K562 (cell line): ENCODE data around the gene SLCO1A2. TPM values are rescaled to one million over a fixed set of nuclear protein-coding genes. Genes with fewer than 3 reads are reported as not detected.

Source experiments
- ARID3A ChIP-seq: IDR thresholded peaks from 2 replicates; pipeline ENCODE4 v1.6.1; 2012; ENCODE audit warnings: low read depth, low read length, improper control_type of control experiment, borderline replicate concordance
- CEBPZ ChIP-seq: fragments of 150-350 bp; IDR thresholded peaks from 2 replicates; pipeline ENCODE4 v1.6.1; 2014; ENCODE audit warnings: low read depth, mild to moderate bottlenecking, low read length, borderline replicate concordance
- EZH2 ChIP-seq: IDR thresholded peaks from 2 replicates; pipeline ENCODE4 v1.6.1; 2012; ENCODE audit warnings: low read depth, mild to moderate bottlenecking, inconsistent platforms, low read length, borderline replicate concordance
- GATA2 ChIP-seq: sonication (generic); formaldehyde crosslinking; IDR thresholded peaks from 2 replicates; pipeline ENCODE4 v1.4.0; 2020; ENCODE audit warnings: mild to moderate bottlenecking, missing genetic modification reagents
- KLF16 ChIP-seq: IDR thresholded peaks from 2 replicates; pipeline ENCODE4 v1.6.1; 2016; ENCODE audit warnings: antibody characterized with exemption
- MLX ChIP-seq, 2 experiments: fragments of 450-650 bp in 1 of 2; sonication (generic) in 1 of 2; formaldehyde crosslinking; conservative IDR thresholded peaks; 2 replicates each; pipeline versions ENCODE4 v1.4.0 to v1.8.1; 2020 to 2022; ENCODE audit warnings: mild to moderate bottlenecking in 1 of 2, missing genetic modification reagents in 1 of 2
- PHF20 ChIP-seq: fragments of 450-650 bp; IDR thresholded peaks from 2 replicates; pipeline ENCODE4 v1.6.1; 2018; ENCODE audit not compliant: partially characterized antibody
- RB1 ChIP-seq: fragments of 450-650 bp; IDR thresholded peaks from 2 replicates; pipeline ENCODE4 v1.6.1; 2017; ENCODE audit warnings: low read depth, mild to moderate bottlenecking
- RBM14 ChIP-seq: fragments of 200-400 bp; formaldehyde crosslinking; IDR thresholded peaks from 2 replicates; pipeline ENCODE4 v1.6.1; 2018; ENCODE audit warnings: low read depth, mild to moderate bottlenecking, low read length, moderate library complexity, borderline replicate concordance; ENCODE audit not compliant: insufficient read depth
- RREB1 ChIP-seq: fragments of 250-450 bp; sonication (Bioruptor Pico); IDR thresholded peaks from 2 replicates; pipeline ENCODE4 v1.4.0; 2020
- SNAPC5 ChIP-seq: fragments of 250-450 bp; sonication (Bioruptor Pico); IDR thresholded peaks from 2 replicates; pipeline ENCODE4 v1.8.0; 2021; ENCODE audit warnings: moderate library complexity, mild to moderate bottlenecking, inconsistent platforms
- ZBTB9 ChIP-seq: fragments of 450-650 bp; formaldehyde crosslinking; IDR thresholded peaks from 2 replicates; pipeline ENCODE4 v1.4.0; 2020; ENCODE audit warnings: mild to moderate bottlenecking, moderate library complexity
- ZNF589 ChIP-seq: fragments of 200-800 bp; sonication (Bioruptor generic); IDR thresholded peaks from 2 replicates; pipeline ENCODE4 v1.6.1; 2016; ENCODE audit warnings: low read depth, missing genetic modification characterization, missing compliant biosample characterization
- polyA plus RNA-seq, 8 experiments: library from polyadenylated mRNA; depleted of rRNA in 4 of 8; stranded (reverse) in 5 of 8; unstranded in 3 of 8; fragments of >200 nt; fragmentation: Nextera tagmentation in 2 of 8; fragmentation: Illumina TruSeq in 1 of 8; extraction: Ambion mirVana in 2 of 8; extraction: Trizol in 1 of 8; gene quantifications; 2 replicates each; pipeline versions ENCODE4 v1.2.1 to v1.2.3, GENCODE V29; 2011 to 2014; ENCODE audit warnings: inconsistent platforms in 1 of 8, missing spikeins in 1 of 8
- total RNA-seq, 7 experiments: library from RNA; depleted of rRNA in 6 of 7; stranded (reverse); fragments of >200 nt in 6 of 7; fragmentation: Illumina TruSeq in 2 of 7; extraction: Trizol in 2 of 7; gene quantifications; 2 replicates each; pipeline versions ENCODE4 v1.2.1 to v1.2.3, GENCODE V29; 2011 to 2021; ENCODE audit warnings: low replicate concordance in 1 of 7

Gene SLCO1A2
- total and polyA plus RNA-seq, 9 of the 15 experiments (the other 6 are each of a cell fraction or from before 2014, with no cell fraction given): 1.2 to 4.4 (median 2.6) TPM

GRCh38 chr12:21346542-21347205, 12.0 kb upstream of the SLCO1A2 start (continued):
- no peak for TF ChIP-seq EZH2
- no peak for TF ChIP-seq ZBTB9 (CRISPR knock-in tag)
- no peak for TF ChIP-seq PHF20
- TF ChIP-seq RB1: no peak
- TF ChIP-seq GATA2 (CRISPR knock-in tag): no peak
- TF ChIP-seq KLF16: peak; percentile 60; the same call in 1 of the 2 replicates
- TF ChIP-seq RBM14: no peak
- TF ChIP-seq CEBPZ: no peak
- TF ChIP-seq MLX (CRISPR knock-in tag; conservative IDR thresholded peaks at IDR 0.05): no peak
- no peak for TF ChIP-seq RREB1
- TF ChIP-seq ZNF589 (CRISPR knock-in tag): no peak
- TF ChIP-seq SNAPC5 (CRISPR knock-in tag): no peak
- no peak for TF ChIP-seq ARID3A
